Regular cardiac myocyte (primary cell): ENCODE data around the gene ZNF599. TPM values are rescaled to one million over a fixed set of nuclear protein-coding genes. Genes with fewer than 3 reads are reported as not detected.

Experiments used
- total RNA-seq: library from RNA; depleted of rRNA; stranded (reverse); fragments of >200 nt; gene quantifications from 2 replicates; pipeline ENCODE4 v1.2.3, GENCODE V29; 2014

The ZNF599 gene
- total RNA-seq, result 3.6 and 5.9 TPM in 2 replicates

DNA sequence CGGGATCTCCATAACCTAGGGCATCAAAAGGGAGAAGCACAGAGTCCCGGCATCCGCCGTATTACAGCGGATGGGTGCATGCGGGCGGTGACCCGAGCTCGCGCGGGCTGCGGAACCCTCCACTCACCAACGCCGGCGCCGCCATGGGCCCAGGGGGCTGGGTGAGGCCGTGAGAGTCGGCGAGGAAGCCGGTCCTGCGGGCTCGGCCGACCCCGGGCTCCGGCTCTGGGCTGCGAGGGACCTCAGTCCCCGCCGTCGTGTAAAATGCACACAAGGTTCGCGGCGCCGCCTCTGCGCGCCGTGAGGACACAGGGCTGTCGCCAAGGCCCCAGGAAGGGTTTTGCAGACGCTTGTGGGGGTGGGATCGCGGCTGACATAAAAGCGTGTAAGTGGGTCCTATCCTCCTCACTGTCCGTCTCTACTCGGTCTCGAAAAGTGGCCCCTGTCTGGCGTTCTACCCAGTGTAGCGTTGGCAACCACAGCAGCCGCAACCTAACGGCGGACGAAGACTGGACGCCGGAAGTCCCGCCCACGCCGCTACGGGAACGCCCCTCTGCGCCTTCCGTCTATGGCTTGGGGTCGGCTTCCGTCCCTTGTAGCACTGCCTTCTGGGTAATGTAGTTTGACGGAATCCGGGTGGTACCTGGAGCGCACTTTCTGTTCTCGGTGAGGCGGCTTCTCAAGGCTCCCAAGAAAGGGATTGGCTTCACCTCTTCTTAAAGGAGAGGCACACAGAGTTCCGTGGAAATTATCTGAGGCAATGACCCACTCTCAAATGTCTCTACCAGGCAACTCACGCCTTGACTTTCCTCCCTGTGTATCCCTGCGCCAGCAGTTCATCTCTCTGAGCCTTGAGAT is at the start of gene ZNF599:
TSS of gene ZNF599 (minus strand) at position 519 of the 858 bp plus-strand sequence. CDS start at position 145, 374 bp downstream.

DNA sequence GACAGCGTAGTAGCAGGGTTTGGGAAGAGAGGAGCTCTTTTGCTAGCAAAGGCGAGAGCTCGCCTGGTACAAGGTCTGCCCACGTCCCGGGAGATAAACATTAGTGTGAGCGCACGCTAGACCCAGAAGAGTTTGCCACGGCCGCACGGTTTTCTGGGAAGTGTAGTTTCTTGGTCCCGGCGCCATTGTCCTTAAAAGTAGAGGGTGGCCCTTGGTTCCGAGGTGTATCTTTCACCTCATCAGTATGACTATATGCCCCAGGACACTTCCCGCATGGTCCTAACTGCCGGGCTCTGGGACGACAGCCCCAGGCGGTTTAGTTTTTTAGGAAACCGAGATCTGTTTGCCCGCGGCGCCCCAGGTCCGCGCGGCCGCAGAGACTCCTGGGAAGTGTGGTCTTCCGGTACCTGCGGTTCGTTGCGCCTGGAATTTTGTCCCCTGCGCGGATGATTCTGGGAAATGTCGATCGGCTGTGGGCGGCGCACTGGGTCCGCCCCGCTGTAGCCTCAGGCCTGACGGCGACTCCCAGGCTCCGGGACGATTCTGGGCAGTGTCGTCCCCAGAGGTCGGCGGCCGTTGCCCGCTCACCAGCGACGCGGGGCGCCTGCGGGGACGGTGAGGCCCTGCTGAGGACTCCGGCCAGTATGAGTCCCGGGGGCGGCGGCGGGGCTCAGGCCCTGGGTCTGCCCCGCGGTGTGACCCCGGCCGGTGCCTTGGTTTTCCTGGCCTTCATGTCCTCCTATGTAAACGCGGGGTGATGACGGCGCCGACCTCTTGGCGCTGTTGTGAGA is 39.1 kb downstream of the ZNF599 start, which contains the start of gene ZNF181:
TSS of gene ZNF181 (plus strand) at position 498 of the 791 bp plus-strand sequence. CDS start 795 bp downstream, outside the sequence.

Other genes starting within 250 kb of the ZNF599 start
- not detected in 2 replicates for gene SCGB2B2, start 96.1 kb downstream of the ZNF599 start, total RNA-seq
- gene ZNF302, start 95.5 kb downstream of the ZNF599 start, total RNA-seq, result 9.4 and 14.9 TPM in 2 replicates
- 13.8 and 25.9 TPM in 2 replicates for gene ZNF181, start 39.0 kb downstream of the ZNF599 start, total RNA-seq
- gene ZNF30, start 153.7 kb upstream of the ZNF599 start, total RNA-seq, result 2.7 and 3.1 TPM in 2 replicates
- 4.8 and 5.6 TPM in 2 replicates for gene ZNF792, start 191.0 kb upstream of the ZNF599 start, total RNA-seq
- 14.2 and 23.1 TPM in 2 replicates for gene GRAMD1A, start 227.1 kb upstream of the ZNF599 start, total RNA-seq